Measurements from ENCODE around the gene DKK2. TPM values are rescaled to one million over a fixed set of nuclear protein-coding genes. Genes with fewer than 3 reads are reported as not detected.

The DKK2 gene
- total and polyA plus RNA-seq, 10 of the 15 experiments (the other 5 are each of a cell fraction or from before 2014, with no cell fraction given) = not detected

- ATAC-seq (no peak), FAIRE-seq (no peak), DNase-seq (ENCODE audit: low read depth, low spot score) (no peak)
- Histone ChIP-seq H3K27me3 (replicated peaks in 1 of 2; ENCODE audit: control insufficient read depth in 2 of 2, insufficient read depth in 2 of 2, low read length in 1 of 2) (no peaks in the 10 kb centered on the region), H3K9ac (ENCODE audit: control insufficient read depth, insufficient read depth, low read length) (no peak overlapping the region), H4K20me1 (ENCODE audit: control insufficient read depth, insufficient read depth) (no peaks in the 10 kb centered on the region), H3K4me3 (no peak overlapping the region), H3K36me3 (ENCODE audit: control insufficient read depth in 2 of 2, insufficient read depth in 2 of 2, low read length in 1 of 2) (no peaks in the 10 kb centered on the region), H3K79me2 (ENCODE audit: control insufficient read depth, insufficient read depth, low read length) (no peaks in the 10 kb centered on the region), H3K27ac (ENCODE audit: control insufficient read depth, insufficient read depth) (no peak overlapping the region), H3K4me2 (ENCODE audit: control insufficient read depth, insufficient read depth) (no peak overlapping the region), H3K4me1 (ENCODE audit: control insufficient read depth, insufficient read depth, low read length) (no peaks in the 10 kb centered on the region), H3K9me3 (replicated peaks; ENCODE audit: control insufficient read depth, insufficient read depth, low read length) (no peaks in the 10 kb centered on the region), H2AFZ (ENCODE audit: control insufficient read depth, low read depth, low read length) (no peak overlapping the region)
- ChIA-PET SMC1A (ENCODE audit: uncharacterized antibody, unreplicated experiment) (no interaction called here), RAD21 (ENCODE audit: unreplicated experiment) (no interaction called here), CTCF (no interaction called here), POLR2A (no interaction called here)
- intact Hi-C loops (cut with micrococcal nuclease; ENCODE audit: unreplicated experiment) (no loop called here), in situ Hi-C loops (cut with MboI) (no loop called here)
- 35% methylated on average over 6 of the region's 6 CpGs for WGBS (ENCODE audit: insufficient coverage, insufficient replicate concordance, low lambda C conversion rate, missing lambda C conversion rate)
- no TSS peak for BruUV-seq (replicated peaks)
- TF ChIP-seq PRDM15 (CRISPR knock-in tag; IDR thresholded peaks at IDR 0.05) (no peak), ZBTB11 (CRISPR knock-in tag; IDR thresholded peaks at IDR 0.05) (no peak), ZBTB33 (IDR thresholded peaks at IDR 0.05) (no peak), YBX1 (IDR thresholded peaks at IDR 0.05) (no peak), CREM (IDR thresholded peaks at IDR 0.05; ENCODE audit: low read depth) (no peak), KLF5 (IDR thresholded peaks at IDR 0.05; ENCODE audit: partially characterized antibody) (no peak), ZBTB4 (CRISPR knock-in tag; IDR thresholded peaks at IDR 0.05) (no peak), MLLT1 (IDR thresholded peaks at IDR 0.05) (no peak), RAD21 (IDR thresholded peaks at IDR 0.05; ENCODE audit: insufficient read depth, low read depth, low read length) (no peak), HDAC2 (IDR thresholded peaks at IDR 0.05) (no peak), BCL11A (IDR thresholded peaks at IDR 0.05; ENCODE audit: low read depth, low read length) (no peak)
These were observed 105.6 kb downstream of the DKK2 start for GRCh38 chr4:106930522-106930921.

All from GM12878 (cell line).